GM23338 (cell line): ENCODE measurements around the gene DTD1. TPM values are rescaled to one million over a fixed set of nuclear protein-coding genes. Genes with fewer than 3 reads are reported as not detected.

ENCODE experiments used
- ATAC-seq: fragments of 200-7000 bp; cut with Tn5 transposase; 3 replicates; pipeline ENCODE4 v1.9.1; 2020
- DNase-seq: peaks from one replicate; pipeline ENCODE4 v3.0.0-alpha.2; 2015; ENCODE audit warnings: low spot score
- H2AFZ ChIP-seq: fragments of 200-600 bp; sonication (generic); 2 replicates; pipeline ENCODE4 v1.8.0; 2016; ENCODE audit warnings: antibody characterized with exemption, mild to moderate bottlenecking, moderate library complexity
- H3F3A ChIP-seq: fragments of 200-600 bp; sonication (generic); replicated peaks from 2 replicates; pipeline ENCODE4 v1.8.0; 2017; ENCODE audit warnings: antibody characterized with exemption, mixed run types, low read depth
- H3K27ac ChIP-seq: fragments of 200-600 bp; sonication (generic); 2 replicates; pipeline ENCODE4 v1.6.1; 2016; ENCODE audit warnings: low read depth
- H3K27me3 ChIP-seq: fragments of 200-600 bp; sonication (generic); 2 replicates; pipeline ENCODE4 v1.8.0; 2016; ENCODE audit warnings: mild to moderate bottlenecking, mixed run types, moderate library complexity; ENCODE audit not compliant: insufficient read depth
- H3K36me3 ChIP-seq: fragments of 200-600 bp; sonication (generic); 2 replicates; pipeline ENCODE4 v1.8.0; 2016; ENCODE audit warnings: mild to moderate bottlenecking; ENCODE audit not compliant: insufficient read depth
- H3K4me1 ChIP-seq: fragments of 200-600 bp; sonication (generic); 2 replicates; pipeline ENCODE4 v1.8.0; 2016; ENCODE audit warnings: mild to moderate bottlenecking, moderate library complexity; ENCODE audit not compliant: insufficient read depth
- H3K4me2 ChIP-seq: fragments of 200-600 bp; sonication (generic); 2 replicates; pipeline ENCODE4 v1.7.1; 2017; ENCODE audit warnings: mixed run types
- H3K4me3 ChIP-seq: fragments of 200-600 bp; sonication (generic); 2 replicates; pipeline ENCODE4 v1.6.1; 2016; ENCODE audit warnings: mixed run types
- H3K79me2 ChIP-seq: fragments of 200-600 bp; sonication (generic); replicated peaks from 2 replicates; pipeline ENCODE4 v1.8.0; 2017; ENCODE audit warnings: mild to moderate bottlenecking; ENCODE audit not compliant: insufficient read depth
- H3K9me2 ChIP-seq: fragments of 200-600 bp; sonication (generic); 2 replicates; pipeline ENCODE4 v1.8.0; 2017; ENCODE audit not compliant: insufficient read depth
- H4K20me1 ChIP-seq: fragments of 200-600 bp; sonication (generic); replicated peaks from 2 replicates; pipeline ENCODE4 v1.8.0; 2017; ENCODE audit warnings: mild to moderate bottlenecking; ENCODE audit not compliant: insufficient read depth
- H3K27ac Mint-ChIP-seq: 2 replicates; pipeline ENCODE4 v1.8.0; 2020; ENCODE audit warnings: inconsistent platforms, mild to moderate bottlenecking, moderate library complexity, mixed read lengths
- H3K27me3 Mint-ChIP-seq: 3 replicates; pipeline ENCODE4 v1.8.0; 2022; ENCODE audit warnings: low read depth, mild to moderate bottlenecking, moderate library complexity, mixed read lengths, inconsistent platforms; ENCODE audit not compliant: insufficient read depth, poor library complexity
- H3K36me3 Mint-ChIP-seq: 3 replicates; pipeline ENCODE4 v1.8.0; 2021; ENCODE audit warnings: low read depth, mild to moderate bottlenecking, inconsistent platforms, moderate library complexity, mixed read lengths
- H3K4me1 Mint-ChIP-seq: 3 replicates; pipeline ENCODE4 v1.8.0; 2020; ENCODE audit warnings: mild to moderate bottlenecking, inconsistent platforms, mixed read lengths
- H3K4me3 Mint-ChIP-seq: 3 replicates; pipeline ENCODE4 v1.8.0; 2021; ENCODE audit warnings: moderate library complexity, mild to moderate bottlenecking, inconsistent platforms, mixed read lengths
- H3K9me3 Mint-ChIP-seq: 3 replicates; pipeline ENCODE4 v1.8.0; 2020; ENCODE audit warnings: moderate library complexity, mild to moderate bottlenecking, inconsistent platforms, mixed read lengths
- CREB1 ChIP-seq: fragments of 250-450 bp; sonication (Bioruptor Pico); IDR thresholded peaks from 2 replicates; pipeline ENCODE4 v1.5.0; 2020; ENCODE audit warnings: low read depth, mild to moderate bottlenecking, moderate library complexity
- EZH2 ChIP-seq: fragments of 200-600 bp; sonication (generic); IDR thresholded peaks from one replicate; pipeline ENCODE4 v1.8.0; 2017; ENCODE audit warnings: antibody characterized with exemption, mild to moderate bottlenecking, low read depth; ENCODE audit not compliant: unreplicated experiment
- EZH2phosphoT487 ChIP-seq: fragments of 200-600 bp; sonication (generic); IDR thresholded peaks from one replicate; pipeline ENCODE4 v1.8.1; 2018; ENCODE audit warnings: antibody characterized with exemption; ENCODE audit not compliant: unreplicated experiment
- JUNB ChIP-seq: IDR thresholded peaks from one replicate; pipeline ENCODE4 v1.6.1; 2016; ENCODE audit warnings: antibody characterized with exemption; ENCODE audit not compliant: unreplicated experiment
- NANOG ChIP-seq: IDR thresholded peaks from 2 replicates; pipeline ENCODE4 v1.6.1; 2016; ENCODE audit warnings: antibody characterized with exemption, borderline replicate concordance
- POLR2AphosphoS5 ChIP-seq: IDR thresholded peaks from 2 replicates; pipeline ENCODE4 v1.6.1; 2016; ENCODE audit warnings: antibody characterized with exemption, low read depth
- STAT1 ChIP-seq: IDR thresholded peaks from one replicate; pipeline ENCODE4 v1.6.1; 2016; ENCODE audit warnings: antibody characterized with exemption; ENCODE audit not compliant: unreplicated experiment
- ZNF114 ChIP-seq: fragments of 250-450 bp; sonication (Bioruptor Pico); IDR thresholded peaks from 2 replicates; pipeline ENCODE4 v1.5.0; 2020; ENCODE audit warnings: mild to moderate bottlenecking, moderate library complexity
- ZNF331 ChIP-seq: fragments of 250-450 bp; sonication (Bioruptor Pico); IDR thresholded peaks from 2 replicates; pipeline ENCODE4 v1.5.0; 2020; ENCODE audit warnings: low read depth, mild to moderate bottlenecking, moderate library complexity
- polyA plus RNA-seq: library from polyadenylated mRNA; unstranded; fragments of >200 nt; fragmentation: Nextera tagmentation; extraction: Ambion mirVana; gene quantifications from 2 replicates; pipeline ENCODE4 v1.2.1, GENCODE V29; 2016
- total RNA-seq: library from RNA; depleted of rRNA; stranded (reverse); fragments of >200 nt; shearing (Covaris generic); gene quantifications from 2 replicates; pipeline ENCODE4 v1.2.3, GENCODE V29; 2014
- TF ChIP-seq, protein P1 (sequence below): IDR thresholded peaks from 2 replicates; pipeline ENCODE4 v1.6.1; 2016; ENCODE audit warnings: antibody characterized with exemption
- TF ChIP-seq, protein P2 (sequence below): fragments of 250-450 bp; sonication (Bioruptor Pico); IDR thresholded peaks from 2 replicates; pipeline ENCODE4 v1.5.0; 2020; ENCODE audit warnings: mild to moderate bottlenecking, moderate library complexity
- TF ChIP-seq, protein P3 (sequence below), 2 experiments: fragments of 200-600 bp in 1 of 2; sonication (generic) in 1 of 2; conservative IDR thresholded peaks; 2 replicates each; pipeline versions ENCODE4 v1.5.1 to v1.6.1; 2016 to 2017; ENCODE audit warnings: antibody characterized with exemption in 2 of 2, low read depth in 2 of 2, mild to moderate bottlenecking in 2 of 2, moderate library complexity in 1 of 2
- TF ChIP-seq, protein P4 (sequence below): IDR thresholded peaks from one replicate; pipeline ENCODE4 v1.6.1; 2018; ENCODE audit warnings: antibody characterized with exemption; ENCODE audit not compliant: unreplicated experiment

DTD1 gene
- total and polyA plus RNA-seq, 2 experiments from 2014 or later, result 69.8 to 74.0 TPM

DNA sequence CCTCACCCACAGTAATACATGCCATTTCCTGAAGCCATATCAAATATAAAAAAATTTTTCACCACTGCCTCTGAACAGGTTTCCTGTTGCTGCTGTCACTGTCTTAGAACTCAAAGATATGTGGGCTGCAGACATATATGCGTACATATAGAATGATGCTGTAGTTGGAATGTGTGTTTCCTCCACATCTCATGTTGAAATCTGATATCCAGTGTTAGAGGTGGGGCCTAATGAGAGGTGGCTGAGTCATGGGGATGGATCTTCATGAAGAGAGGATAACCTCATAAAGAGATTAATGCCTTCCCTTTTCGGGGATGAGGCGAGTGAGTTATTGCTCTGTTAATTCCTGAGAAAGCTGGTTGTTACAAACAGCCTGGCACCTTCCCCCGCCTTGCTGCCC, 218.0 kb downstream of the DTD1 start:
- no peaks in the 10 kb centered on the region for H4K20me1 ChIP-seq
- TF ChIP-seq EZH2phosphoT487 (no peak), NANOG (no peak), CREB1 (CRISPR knock-in tag) (no peak), EZH2 (no peak), ZNF331 (CRISPR knock-in tag) (no peak), STAT1 (no peak), ZNF114 (CRISPR knock-in tag) (no peak), JUNB (no peak), POLR2AphosphoS5 (no peak)
- TF ChIP-seq, protein P1, sequence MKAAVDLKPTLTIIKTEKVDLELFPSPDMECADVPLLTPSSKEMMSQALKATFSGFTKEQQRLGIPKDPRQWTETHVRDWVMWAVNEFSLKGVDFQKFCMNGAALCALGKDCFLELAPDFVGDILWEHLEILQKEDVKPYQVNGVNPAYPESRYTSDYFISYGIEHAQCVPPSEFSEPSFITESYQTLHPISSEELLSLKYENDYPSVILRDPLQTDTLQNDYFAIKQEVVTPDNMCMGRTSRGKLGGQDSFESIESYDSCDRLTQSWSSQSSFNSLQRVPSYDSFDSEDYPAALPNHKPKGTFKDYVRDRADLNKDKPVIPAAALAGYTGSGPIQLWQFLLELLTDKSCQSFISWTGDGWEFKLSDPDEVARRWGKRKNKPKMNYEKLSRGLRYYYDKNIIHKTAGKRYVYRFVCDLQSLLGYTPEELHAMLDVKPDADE, result no peak
- TF ChIP-seq, protein P2, sequence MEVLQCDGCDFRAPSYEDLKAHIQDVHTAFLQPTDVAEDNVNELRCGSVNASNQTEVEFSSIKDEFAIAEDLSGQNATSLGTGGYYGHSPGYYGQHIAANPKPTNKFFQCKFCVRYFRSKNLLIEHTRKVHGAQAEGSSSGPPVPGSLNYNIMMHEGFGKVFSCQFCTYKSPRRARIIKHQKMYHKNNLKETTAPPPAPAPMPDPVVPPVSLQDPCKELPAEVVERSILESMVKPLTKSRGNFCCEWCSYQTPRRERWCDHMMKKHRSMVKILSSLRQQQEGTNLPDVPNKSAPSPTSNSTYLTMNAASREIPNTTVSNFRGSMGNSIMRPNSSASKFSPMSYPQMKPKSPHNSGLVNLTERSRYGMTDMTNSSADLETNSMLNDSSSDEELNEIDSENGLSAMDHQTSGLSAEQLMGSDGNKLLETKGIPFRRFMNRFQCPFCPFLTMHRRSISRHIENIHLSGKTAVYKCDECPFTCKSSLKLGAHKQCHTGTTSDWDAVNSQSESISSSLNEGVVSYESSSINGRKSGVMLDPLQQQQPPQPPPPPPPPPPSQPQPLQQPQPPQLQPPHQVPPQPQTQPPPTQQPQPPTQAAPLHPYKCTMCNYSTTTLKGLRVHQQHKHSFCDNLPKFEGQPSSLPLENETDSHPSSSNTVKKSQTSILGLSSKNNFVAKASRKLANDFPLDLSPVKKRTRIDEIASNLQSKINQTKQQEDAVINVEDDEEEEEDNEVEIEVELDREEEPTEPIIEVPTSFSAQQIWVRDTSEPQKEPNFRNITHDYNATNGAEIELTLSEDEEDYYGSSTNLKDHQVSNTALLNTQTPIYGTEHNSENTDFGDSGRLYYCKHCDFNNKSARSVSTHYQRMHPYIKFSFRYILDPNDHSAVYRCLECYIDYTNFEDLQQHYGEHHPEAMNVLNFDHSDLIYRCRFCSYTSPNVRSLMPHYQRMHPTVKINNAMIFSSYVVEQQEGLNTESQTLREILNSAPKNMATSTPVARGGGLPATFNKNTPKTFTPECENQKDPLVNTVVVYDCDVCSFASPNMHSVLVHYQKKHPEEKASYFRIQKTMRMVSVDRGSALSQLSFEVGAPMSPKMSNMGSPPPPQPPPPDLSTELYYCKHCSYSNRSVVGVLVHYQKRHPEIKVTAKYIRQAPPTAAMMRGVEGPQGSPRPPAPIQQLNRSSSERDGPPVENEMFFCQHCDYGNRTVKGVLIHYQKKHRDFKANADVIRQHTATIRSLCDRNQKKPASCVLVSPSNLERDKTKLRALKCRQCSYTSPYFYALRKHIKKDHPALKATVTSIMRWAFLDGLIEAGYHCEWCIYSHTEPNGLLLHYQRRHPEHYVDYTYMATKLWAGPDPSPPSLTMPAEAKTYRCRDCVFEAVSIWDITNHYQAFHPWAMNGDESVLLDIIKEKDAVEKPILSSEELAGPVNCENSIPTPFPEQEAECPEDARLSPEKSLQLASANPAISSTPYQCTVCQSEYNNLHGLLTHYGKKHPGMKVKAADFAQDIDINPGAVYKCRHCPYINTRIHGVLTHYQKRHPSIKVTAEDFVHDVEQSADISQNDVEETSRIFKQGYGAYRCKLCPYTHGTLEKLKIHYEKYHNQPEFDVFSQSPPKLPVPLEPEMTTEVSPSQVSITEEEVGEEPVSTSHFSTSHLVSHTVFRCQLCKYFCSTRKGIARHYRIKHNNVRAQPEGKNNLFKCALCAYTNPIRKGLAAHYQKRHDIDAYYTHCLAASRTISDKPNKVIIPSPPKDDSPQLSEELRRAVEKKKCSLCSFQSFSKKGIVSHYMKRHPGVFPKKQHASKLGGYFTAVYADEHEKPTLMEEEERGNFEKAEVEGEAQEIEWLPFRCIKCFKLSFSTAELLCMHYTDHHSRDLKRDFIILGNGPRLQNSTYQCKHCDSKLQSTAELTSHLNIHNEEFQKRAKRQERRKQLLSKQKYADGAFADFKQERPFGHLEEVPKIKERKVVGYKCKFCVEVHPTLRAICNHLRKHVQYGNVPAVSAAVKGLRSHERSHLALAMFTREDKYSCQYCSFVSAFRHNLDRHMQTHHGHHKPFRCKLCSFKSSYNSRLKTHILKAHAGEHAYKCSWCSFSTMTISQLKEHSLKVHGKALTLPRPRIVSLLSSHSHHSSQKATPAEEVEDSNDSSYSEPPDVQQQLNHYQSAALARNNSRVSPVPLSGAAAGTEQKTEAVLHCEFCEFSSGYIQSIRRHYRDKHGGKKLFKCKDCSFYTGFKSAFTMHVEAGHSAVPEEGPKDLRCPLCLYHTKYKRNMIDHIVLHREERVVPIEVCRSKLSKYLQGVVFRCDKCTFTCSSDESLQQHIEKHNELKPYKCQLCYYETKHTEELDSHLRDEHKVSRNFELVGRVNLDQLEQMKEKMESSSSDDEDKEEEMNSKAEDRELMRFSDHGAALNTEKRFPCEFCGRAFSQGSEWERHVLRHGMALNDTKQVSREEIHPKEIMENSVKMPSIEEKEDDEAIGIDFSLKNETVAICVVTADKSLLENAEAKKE (CRISPR knock-in tag), result no peak
- TF ChIP-seq, protein P3, sequence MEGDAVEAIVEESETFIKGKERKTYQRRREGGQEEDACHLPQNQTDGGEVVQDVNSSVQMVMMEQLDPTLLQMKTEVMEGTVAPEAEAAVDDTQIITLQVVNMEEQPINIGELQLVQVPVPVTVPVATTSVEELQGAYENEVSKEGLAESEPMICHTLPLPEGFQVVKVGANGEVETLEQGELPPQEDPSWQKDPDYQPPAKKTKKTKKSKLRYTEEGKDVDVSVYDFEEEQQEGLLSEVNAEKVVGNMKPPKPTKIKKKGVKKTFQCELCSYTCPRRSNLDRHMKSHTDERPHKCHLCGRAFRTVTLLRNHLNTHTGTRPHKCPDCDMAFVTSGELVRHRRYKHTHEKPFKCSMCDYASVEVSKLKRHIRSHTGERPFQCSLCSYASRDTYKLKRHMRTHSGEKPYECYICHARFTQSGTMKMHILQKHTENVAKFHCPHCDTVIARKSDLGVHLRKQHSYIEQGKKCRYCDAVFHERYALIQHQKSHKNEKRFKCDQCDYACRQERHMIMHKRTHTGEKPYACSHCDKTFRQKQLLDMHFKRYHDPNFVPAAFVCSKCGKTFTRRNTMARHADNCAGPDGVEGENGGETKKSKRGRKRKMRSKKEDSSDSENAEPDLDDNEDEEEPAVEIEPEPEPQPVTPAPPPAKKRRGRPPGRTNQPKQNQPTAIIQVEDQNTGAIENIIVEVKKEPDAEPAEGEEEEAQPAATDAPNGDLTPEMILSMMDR (conservative IDR thresholded peaks at IDR 0.05; ENCODE audit: low read depth in 2 of 2), result no peak
- TF ChIP-seq, protein P4, sequence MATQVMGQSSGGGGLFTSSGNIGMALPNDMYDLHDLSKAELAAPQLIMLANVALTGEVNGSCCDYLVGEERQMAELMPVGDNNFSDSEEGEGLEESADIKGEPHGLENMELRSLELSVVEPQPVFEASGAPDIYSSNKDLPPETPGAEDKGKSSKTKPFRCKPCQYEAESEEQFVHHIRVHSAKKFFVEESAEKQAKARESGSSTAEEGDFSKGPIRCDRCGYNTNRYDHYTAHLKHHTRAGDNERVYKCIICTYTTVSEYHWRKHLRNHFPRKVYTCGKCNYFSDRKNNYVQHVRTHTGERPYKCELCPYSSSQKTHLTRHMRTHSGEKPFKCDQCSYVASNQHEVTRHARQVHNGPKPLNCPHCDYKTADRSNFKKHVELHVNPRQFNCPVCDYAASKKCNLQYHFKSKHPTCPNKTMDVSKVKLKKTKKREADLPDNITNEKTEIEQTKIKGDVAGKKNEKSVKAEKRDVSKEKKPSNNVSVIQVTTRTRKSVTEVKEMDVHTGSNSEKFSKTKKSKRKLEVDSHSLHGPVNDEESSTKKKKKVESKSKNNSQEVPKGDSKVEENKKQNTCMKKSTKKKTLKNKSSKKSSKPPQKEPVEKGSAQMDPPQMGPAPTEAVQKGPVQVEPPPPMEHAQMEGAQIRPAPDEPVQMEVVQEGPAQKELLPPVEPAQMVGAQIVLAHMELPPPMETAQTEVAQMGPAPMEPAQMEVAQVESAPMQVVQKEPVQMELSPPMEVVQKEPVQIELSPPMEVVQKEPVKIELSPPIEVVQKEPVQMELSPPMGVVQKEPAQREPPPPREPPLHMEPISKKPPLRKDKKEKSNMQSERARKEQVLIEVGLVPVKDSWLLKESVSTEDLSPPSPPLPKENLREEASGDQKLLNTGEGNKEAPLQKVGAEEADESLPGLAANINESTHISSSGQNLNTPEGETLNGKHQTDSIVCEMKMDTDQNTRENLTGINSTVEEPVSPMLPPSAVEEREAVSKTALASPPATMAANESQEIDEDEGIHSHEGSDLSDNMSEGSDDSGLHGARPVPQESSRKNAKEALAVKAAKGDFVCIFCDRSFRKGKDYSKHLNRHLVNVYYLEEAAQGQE, result no peak
- Mint-ChIP-seq H3K4me3 (no peak overlapping the region), H3K27ac (no peak overlapping the region), H3K4me1 (no peaks in the 10 kb centered on the region; the same call in 2 of the 3 replicates), H3K36me3 (no peaks in the 10 kb centered on the region), H3K27me3 (no peaks in the 10 kb centered on the region), H3K9me3 (no peaks in the 10 kb centered on the region)
- H3F3A ChIP-seq, result no peaks in the 10 kb centered on the region
- ATAC-seq (no peak), DNase-seq (no peak)
- H3K79me2 ChIP-seq, result no peaks in the 10 kb centered on the region
- no peaks in the 10 kb centered on the region for H3K27me3 ChIP-seq
- no peak overlapping the region for H3K4me2 ChIP-seq
- H3K4me3 ChIP-seq, result no peak overlapping the region
- H3K4me1 ChIP-seq, result no peaks in the 10 kb centered on the region
- H3K9me2 ChIP-seq, result peaks cover 9% of the 10 kb centered on the region; the same call in 1 of the 2 replicates
- H3K27ac ChIP-seq, result no peak overlapping the region
- H3K36me3 ChIP-seq, result no peaks in the 10 kb centered on the region
- H2AFZ ChIP-seq, result no peak overlapping the region
